ENCODE data around the gene CYP2W1.
"Not testable (repeated sequence)": the region's sequence is repeated elsewhere in the genome, so short reads cannot be mapped to it uniquely, and the experiment has no call there.

Gene CYP2W1

GRCh38 chr7:951881-952547 is 31.0 kb upstream of the CYP2W1 start:
- no peak for DNase-seq

- no peak for DNase-seq
These were observed 30.2 kb upstream of the CYP2W1 start for GRCh38 chr7:952548-953441.

DNA sequence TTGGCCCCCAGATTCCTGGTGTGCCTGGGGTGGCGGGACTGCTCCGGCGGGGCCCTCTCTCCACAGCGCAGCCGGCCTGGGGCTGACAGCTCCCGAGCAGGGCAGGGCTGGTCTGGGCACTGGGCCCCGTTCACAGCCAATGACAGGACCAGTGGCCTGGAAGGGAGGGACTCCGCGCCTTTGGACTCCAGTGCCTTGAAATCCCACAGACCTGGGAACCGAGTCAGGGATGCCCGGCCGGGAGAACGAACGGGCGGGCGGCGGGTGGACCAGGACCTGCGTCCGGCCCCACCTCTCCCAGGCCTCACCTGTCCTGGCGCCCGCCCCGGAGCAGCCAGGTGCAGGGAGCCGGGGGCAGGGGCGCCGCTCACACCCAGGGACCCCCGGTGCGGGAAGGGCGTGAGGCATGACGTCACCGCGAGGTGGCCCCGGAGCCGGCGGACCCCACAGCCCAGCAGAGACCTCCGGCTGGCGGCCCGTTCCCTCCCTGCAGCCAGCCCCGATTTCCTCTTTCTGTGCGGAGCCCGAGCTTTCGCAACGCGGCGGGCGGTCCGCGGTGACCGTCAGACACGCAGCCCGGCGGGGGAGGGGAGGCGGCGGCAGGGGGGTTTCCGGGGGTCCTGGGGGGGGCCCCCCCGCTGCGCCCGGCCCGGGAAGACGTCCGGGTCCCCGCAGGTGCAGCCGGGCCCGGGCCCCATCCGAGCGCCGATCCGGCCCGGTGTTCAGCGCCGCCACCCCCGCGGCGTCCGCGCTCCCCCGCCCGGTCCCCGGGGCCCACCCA is 29.2 kb upstream of the CYP2W1 start:
- no peak for DNase-seq

- DNase-seq, result no peak
These were observed 28.4 kb upstream of the CYP2W1 start, which contains the start of gene ADAP1 for GRCh38 chr7:954330-955238. Gene ADAP1, minus strand, starts transcription at chr7:954680. Its CDS starts 203 bp downstream, at chr7:954477.

DNA sequence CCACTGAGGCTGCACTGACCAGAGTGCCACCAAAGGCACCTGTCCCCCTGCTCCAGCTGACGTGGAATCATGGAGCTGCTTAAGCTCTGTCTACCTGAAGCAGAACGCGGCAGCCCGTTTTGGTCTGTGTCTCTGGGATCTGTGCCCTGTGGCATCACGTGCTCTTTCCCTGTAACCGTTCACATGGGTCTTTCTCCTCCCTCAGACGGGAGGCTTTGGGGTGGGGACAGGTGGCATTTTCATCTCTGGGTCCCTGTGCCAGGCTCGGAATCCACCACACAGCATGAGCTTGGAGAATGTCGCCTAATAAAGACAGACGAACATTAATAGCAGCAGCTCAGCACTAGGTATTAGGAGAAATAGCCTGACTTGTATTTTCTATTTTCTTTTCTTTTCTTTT is 26.9 kb upstream of the CYP2W1 start:
- no peak for DNase-seq

- no peak for DNase-seq
These were observed 25.4 kb upstream of the CYP2W1 start for GRCh38 chr7:957418-958220.

- no peak for DNase-seq
These were observed 24.5 kb upstream of the CYP2W1 start for GRCh38 chr7:958221-959200.

DNA sequence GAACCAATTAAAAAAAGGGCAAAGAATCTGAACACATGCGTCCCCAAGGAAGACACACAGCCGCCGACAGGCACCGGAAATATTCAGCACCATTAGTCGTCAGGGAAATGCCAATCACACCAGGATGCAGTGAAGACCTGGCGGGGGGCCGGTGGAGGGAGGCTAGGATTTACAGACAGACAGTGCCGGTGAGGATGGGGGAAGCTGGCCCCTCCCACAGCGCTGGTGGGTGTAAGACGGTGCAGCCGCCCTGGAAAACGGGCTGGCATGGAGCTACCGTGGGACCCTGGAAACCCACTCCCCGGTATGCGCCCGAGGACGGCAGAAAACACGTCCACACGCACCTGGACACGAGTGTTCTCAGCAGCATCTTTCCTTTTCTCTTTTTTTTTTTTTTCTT is 23.7 kb upstream of the CYP2W1 start:
- no peak for DNase-seq

DNA sequence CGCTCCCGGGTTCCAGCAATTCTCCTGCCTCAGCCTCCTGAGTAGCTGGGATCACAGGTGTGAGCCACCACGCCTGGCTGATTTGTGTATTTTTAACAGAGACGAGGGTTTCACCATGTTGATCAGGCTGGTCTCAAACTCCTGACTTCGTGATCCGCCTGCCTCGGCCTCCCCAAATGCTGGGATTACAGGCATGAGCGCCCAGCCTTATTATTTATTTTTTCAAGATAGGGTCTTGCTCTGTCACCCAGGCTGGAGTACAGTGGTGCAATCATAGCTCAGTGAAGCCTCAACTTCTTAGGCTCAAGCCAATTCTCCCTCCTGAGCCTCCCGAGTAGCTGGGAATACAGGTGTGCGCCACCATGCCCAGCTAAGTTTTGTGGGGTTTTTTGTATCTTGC is 23.2 kb upstream of the CYP2W1 start:
- not testable (repeated sequence) for DNase-seq

DNA sequence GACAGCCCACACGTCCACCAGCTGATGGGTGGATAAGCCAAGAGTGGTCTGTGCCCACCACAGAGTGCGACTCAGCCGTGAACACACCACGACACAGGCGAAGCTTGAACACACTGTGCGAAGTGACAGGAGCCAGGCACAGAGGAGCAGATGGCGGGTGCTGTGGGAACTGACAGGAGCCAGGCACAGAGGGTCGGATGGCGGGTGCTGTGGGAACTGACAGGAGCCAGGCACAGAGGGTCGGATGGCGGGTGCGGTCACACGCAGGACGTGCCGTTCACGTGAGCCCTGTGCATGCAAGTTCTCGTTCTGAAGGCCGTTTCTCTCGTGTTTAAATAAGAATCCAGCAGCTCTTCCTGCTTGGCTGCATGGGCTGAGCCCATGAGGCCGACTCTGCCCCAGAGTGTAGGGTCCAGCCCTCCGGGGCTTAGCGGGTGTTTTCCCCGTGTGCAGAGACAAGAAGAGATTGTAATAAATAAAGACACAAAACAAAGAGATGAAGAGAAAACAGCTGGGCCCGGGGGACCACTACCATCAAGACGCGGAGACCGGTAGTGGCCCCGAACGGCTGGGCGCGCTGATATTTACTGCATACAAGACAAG is 22.6 kb upstream of the CYP2W1 start:
- no peak for DNase-seq

- DNase-seq, result not testable (repeated sequence)
These were observed 22.0 kb upstream of the CYP2W1 start for GRCh38 chr7:960972-961371.

- DNase-seq, result no peak
These were observed 21.2 kb upstream of the CYP2W1 start for GRCh38 chr7:961546-962400.

GRCh38 chr7:962401-963081 is 20.4 kb upstream of the CYP2W1 start:
- DNase-seq, result no peak

- DNase-seq, result no peak
These were observed 19.5 kb upstream of the CYP2W1 start for GRCh38 chr7:963236-964078.

DNA sequence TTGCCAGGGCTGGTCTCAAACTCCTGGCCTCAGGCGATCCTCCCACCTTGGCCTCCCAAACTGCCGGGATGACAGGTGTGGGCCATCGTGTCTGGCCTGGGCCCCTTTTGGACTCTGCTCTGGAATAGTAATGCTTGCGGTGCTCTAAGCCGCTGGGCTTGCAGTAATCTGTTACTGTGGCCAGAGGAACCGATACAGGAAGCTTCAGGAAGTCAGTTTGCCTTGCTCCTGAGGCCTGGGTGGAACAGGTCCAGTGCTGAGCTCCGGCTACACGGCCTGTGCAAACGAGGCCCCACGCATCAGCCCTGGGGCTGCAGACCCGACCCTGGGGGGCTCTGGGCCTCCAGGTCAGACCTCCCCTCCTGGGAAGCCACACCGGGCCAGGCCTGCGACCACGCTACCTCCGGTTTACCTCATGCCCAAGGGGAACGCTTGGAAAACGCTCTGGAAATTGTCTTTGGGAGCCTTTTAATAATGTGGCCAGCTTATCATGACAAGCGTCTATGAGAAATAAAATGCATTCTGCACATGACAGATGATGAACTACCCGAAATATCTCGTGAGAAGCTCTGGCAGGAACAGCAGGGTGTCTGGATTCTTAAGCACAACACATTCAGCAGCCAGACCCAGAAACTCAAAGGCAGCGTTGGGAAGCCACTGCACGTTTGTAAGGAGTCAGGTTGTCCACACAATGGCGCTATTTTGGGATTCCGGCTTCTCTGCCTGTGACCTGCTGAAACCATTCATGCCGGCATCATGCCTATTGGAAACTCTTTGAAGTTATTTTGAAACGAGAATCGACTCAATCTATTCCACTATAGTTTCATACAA is 18.4 kb upstream of the CYP2W1 start:
- DNase-seq, result no peak

Measured in NCI-H1105 (cell line).